Stimulated activated CD8-positive, alpha-beta memory T cell treated with anti-CD3 and anti-CD28 coated beads, Interleukin-4, amount 100 ng/mL, for 1 hour (primary cell): ENCODE measurements around the gene CYREN.
"Not testable (repeated sequence)": the region's sequence is repeated elsewhere in the genome, so short reads cannot be mapped to it uniquely, and the experiment has no call there.

Experiments used
- DNase-seq, 2 donors: peaks; one replicate each; pipeline ENCODE4 v3.0.0-alpha.2; 2020; ENCODE audit warnings: low read depth in 2 of 2, low spot score in 1 of 2

Gene CYREN

GRCh38 chr7:135179321-135179925 is 8.9 kb upstream of the CYREN start:
- DNase-seq, result no peak

GRCh38 chr7:135178364-135178763 is 7.9 kb upstream of the CYREN start:
- no peak for DNase-seq

- no peak for DNase-seq
These were observed 6.7 kb upstream of the CYREN start for GRCh38 chr7:135177028-135177696.

GRCh38 chr7:135175931-135176330 is 5.4 kb upstream of the CYREN start:
- no peak for DNase-seq

GRCh38 chr7:135174941-135175340 is 4.4 kb upstream of the CYREN start:
- no peak for DNase-seq

GRCh38 chr7:135173916-135174315 is 3.4 kb upstream of the CYREN start:
- DNase-seq, result not testable (repeated sequence)

- not testable (repeated sequence) for DNase-seq
These were observed 1.2 kb upstream of the CYREN start for GRCh38 chr7:135171581-135172291.

- not testable (repeated sequence) for DNase-seq
These were observed 533 bp upstream of the CYREN start for GRCh38 chr7:135170998-135171481.

- DNase-seq, result no peak
These were observed 588 bp downstream of the CYREN start for GRCh38 chr7:135169964-135170273.

- DNase-seq, result peak in 1 of 2 donors; percentile 31
These were observed 1.2 kb downstream of the CYREN start for GRCh38 chr7:135169141-135169963.

GRCh38 chr7:135168489-135169140 is 1.9 kb downstream of the CYREN start:
- DNase-seq, result no peak

GRCh38 chr7:135168001-135168400 is 2.5 kb downstream of the CYREN start:
- DNase-seq, result no peak

- DNase-seq, result no peak
These were observed 3.1 kb downstream of the CYREN start for GRCh38 chr7:135167365-135167917.

GRCh38 chr7:135166338-135166990 is 4.0 kb downstream of the CYREN start:
- DNase-seq, result no peak

GRCh38 chr7:135165862-135166261 is 4.6 kb downstream of the CYREN start:
- DNase-seq, result no peak

- no peak for DNase-seq
These were observed 6.0 kb downstream of the CYREN start for GRCh38 chr7:135164357-135165061.

- no peak for DNase-seq
These were observed 8.0 kb downstream of the CYREN start for GRCh38 chr7:135162382-135163001.

- no peak for DNase-seq
These were observed 8.8 kb downstream of the CYREN start for GRCh38 chr7:135161669-135162068.
